Measurements from ENCODE around the gene SRMS.
A peak's percentile ranks its signal among the peaks of the same experiment; 100 is the strongest.

SRMS gene

DNA sequence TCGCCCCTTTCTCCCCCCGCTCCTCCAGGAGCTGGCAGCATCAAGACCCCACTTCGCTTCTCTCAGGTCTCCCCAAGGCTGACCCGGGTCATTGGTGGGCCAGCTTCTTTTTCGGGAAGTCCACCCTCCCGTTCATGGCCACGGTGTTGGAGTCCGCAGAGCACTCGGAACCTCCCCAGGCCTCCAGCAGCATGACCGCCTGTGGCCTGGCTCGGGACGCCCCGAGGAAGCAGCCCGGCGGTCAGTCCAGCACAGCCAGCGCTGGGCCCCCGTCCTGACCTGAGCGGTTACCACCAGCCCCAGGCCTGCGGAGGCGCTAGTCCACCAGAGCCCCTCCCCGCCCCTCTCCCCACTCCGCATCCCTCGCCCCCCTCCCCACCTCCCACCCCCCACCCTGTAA, 25.9 kb downstream of the SRMS start:
- Histone ChIP-seq H2AFZ (ENCODE audit: low read length) (no peak overlapping the region), H3K9ac (ENCODE audit: low read depth, low read length, poor library complexity, severe bottlenecking) (peak overlapping the region; percentile 87), H3K9me2 (replicated peaks; ENCODE audit: low read depth, low read length) (no peaks in the 10 kb centered on the region), H3F3A (ENCODE audit: low read depth) (0 out of 2 replicates have a peak, but pooled peaks cover 3% of the 10 kb centered on the region), H3K4me1 (ENCODE audit: insufficient read depth, low read length, poor library complexity, severe bottlenecking) (peaks cover 27% of the 10 kb centered on the region), H3K79me2 (ENCODE audit: insufficient read depth, low read length) (peaks cover 26% of the 10 kb centered on the region), H3K9me3 (ENCODE audit: insufficient read depth, low read depth, low read length) (no peaks in the 10 kb centered on the region), H3K36me3 (ENCODE audit: insufficient read depth, low read length) (no peaks in the 10 kb centered on the region; the same call in 1 of the 2 replicates), H3K4me2 (ENCODE audit: low read depth, low read length, poor library complexity, severe bottlenecking) (peak overlapping the region; percentile 97), H4K20me1 (ENCODE audit: insufficient read depth, low read length, poor library complexity, severe bottlenecking) (peaks cover 27% of the 10 kb centered on the region), H3K4me3 (ENCODE audit: low read length, poor library complexity, severe bottlenecking) (peak overlapping the region; percentile 89), H3K27me3 (ENCODE audit: insufficient read depth, low read length, poor library complexity, severe bottlenecking) (no peaks in the 10 kb centered on the region)
- TF ChIP-seq, protein P1, sequence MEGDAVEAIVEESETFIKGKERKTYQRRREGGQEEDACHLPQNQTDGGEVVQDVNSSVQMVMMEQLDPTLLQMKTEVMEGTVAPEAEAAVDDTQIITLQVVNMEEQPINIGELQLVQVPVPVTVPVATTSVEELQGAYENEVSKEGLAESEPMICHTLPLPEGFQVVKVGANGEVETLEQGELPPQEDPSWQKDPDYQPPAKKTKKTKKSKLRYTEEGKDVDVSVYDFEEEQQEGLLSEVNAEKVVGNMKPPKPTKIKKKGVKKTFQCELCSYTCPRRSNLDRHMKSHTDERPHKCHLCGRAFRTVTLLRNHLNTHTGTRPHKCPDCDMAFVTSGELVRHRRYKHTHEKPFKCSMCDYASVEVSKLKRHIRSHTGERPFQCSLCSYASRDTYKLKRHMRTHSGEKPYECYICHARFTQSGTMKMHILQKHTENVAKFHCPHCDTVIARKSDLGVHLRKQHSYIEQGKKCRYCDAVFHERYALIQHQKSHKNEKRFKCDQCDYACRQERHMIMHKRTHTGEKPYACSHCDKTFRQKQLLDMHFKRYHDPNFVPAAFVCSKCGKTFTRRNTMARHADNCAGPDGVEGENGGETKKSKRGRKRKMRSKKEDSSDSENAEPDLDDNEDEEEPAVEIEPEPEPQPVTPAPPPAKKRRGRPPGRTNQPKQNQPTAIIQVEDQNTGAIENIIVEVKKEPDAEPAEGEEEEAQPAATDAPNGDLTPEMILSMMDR (conservative IDR thresholded peaks at IDR 0.05; ENCODE audit: low read length): no peak
- no peak for TF ChIP-seq EZH2phosphoT487 (IDR thresholded peaks at IDR 0.05; ENCODE audit: borderline replicate concordance)

DNA sequence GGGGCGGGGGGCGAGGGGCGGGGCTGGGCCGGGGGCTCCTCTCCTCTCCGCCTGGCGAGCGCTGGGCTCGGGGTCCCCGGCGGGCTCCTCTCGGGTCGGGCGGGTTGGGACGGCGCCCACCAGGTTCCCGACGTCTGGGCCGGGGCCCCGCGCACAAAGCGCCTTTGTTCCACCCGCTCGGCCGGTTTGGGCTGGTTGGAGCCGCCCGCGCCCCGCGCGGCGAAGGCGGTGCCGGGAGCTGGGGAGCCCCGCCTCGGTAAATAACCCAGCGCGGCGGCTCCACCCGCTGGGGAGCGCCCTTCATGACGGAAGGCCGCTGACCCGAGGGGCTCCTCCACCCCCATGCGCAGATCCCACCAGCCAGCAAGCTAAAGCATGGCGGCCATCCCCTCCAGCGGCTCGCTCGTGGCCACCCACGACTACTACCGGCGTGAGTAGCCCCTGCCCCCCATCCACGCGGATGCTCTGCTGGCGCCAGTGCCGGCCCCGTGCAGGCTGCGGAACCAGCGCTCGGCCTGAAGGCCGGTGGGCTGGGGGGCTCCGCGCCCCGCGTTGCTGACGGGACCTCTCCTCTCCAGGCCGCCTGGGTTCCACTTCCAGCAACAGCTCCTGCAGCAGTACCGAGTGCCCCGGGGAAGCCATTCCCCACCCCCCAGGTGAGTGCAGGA, 26.5 kb downstream of the SRMS start:
- Histone ChIP-seq H3K4me3 (ENCODE audit: low read length, poor library complexity, severe bottlenecking) (peak overlapping the region; percentile 89), H2AFZ (ENCODE audit: low read length) (no peak overlapping the region), H3K4me2 (ENCODE audit: low read depth, low read length, poor library complexity, severe bottlenecking) (peak overlapping the region; percentile 97), H3K4me1 (ENCODE audit: insufficient read depth, low read length, poor library complexity, severe bottlenecking) (peaks cover 27% of the 10 kb centered on the region), H3K79me2 (ENCODE audit: insufficient read depth, low read length) (peaks cover 26% of the 10 kb centered on the region), H3K9me2 (replicated peaks; ENCODE audit: low read depth, low read length) (no peaks in the 10 kb centered on the region), H3K9me3 (ENCODE audit: insufficient read depth, low read depth, low read length) (no peaks in the 10 kb centered on the region), H4K20me1 (ENCODE audit: insufficient read depth, low read length, poor library complexity, severe bottlenecking) (peaks cover 27% of the 10 kb centered on the region), H3K27me3 (ENCODE audit: insufficient read depth, low read length, poor library complexity, severe bottlenecking) (no peaks in the 10 kb centered on the region), H3F3A (ENCODE audit: low read depth) (0 out of 2 replicates have a peak, but pooled peaks cover 3% of the 10 kb centered on the region), H3K36me3 (ENCODE audit: insufficient read depth, low read length) (no peaks in the 10 kb centered on the region; the same call in 1 of the 2 replicates), H3K9ac (ENCODE audit: low read depth, low read length, poor library complexity, severe bottlenecking) (peak overlapping the region; percentile 87)
- TF ChIP-seq, protein P1 (conservative IDR thresholded peaks at IDR 0.05; ENCODE audit: low read length): no peak; the same call in 1 of the 2 replicates
- TF ChIP-seq EZH2phosphoT487 (IDR thresholded peaks at IDR 0.05; ENCODE audit: borderline replicate concordance): no peak

DNA sequence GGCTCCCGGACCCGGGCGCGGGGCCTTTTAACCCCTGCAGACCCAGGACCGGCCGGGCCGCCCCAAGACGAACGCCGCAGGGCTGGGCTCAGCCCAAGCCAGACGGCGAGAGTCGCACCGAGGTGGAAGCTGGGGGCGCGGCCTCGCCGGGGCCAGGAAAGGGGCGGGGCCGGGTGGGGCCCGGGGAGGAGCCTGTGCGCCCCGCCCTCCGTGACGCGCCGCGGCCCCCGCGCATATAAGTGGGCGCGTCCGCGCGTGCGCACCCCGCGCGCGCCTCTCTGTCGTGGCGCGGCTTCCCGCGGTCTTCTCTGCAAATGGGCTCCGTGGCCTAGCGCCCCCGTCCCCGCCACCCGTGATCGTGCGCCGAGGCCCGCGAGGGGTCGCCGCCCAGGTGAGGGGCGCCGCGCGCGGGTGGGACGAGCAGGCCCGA, 27.0 kb downstream of the SRMS start, which contains the start of gene PPDPF:
Gene PPDPF (plus strand): TSS at position 262 of the 430 bp plus-strand sequence. CDS start 544 bp downstream, outside the sequence.
- peak within 1 kb of the TSS; percentile 97 for H3K4me2 ChIP-seq (ENCODE audit: low read depth, low read length, poor library complexity, severe bottlenecking)
- peak within 1 kb of the TSS; percentile 96 for H2AFZ ChIP-seq (ENCODE audit: low read length)
- H3K9me3 ChIP-seq (ENCODE audit: insufficient read depth, low read depth, low read length): no peaks in the 10 kb centered on the region
- no peaks in the 10 kb centered on the region; the same call in 1 of the 2 replicates for H3K36me3 ChIP-seq (ENCODE audit: insufficient read depth, low read length)
- TF ChIP-seq, protein P1 (conservative IDR thresholded peaks at IDR 0.05; ENCODE audit: low read length): no peak
- TF ChIP-seq EZH2phosphoT487 (IDR thresholded peaks at IDR 0.05; ENCODE audit: borderline replicate concordance): no peak
- H3K4me3 ChIP-seq (ENCODE audit: low read length, poor library complexity, severe bottlenecking): peak within 1 kb of the TSS; percentile 89
- H3K79me2 ChIP-seq (ENCODE audit: insufficient read depth, low read length): peaks cover 26% of the 10 kb centered on the region
- peaks cover 27% of the 10 kb centered on the region for H4K20me1 ChIP-seq (ENCODE audit: insufficient read depth, low read length, poor library complexity, severe bottlenecking)
- no peaks in the 10 kb centered on the region for H3K27me3 ChIP-seq (ENCODE audit: insufficient read depth, low read length, poor library complexity, severe bottlenecking)
- H3K9ac ChIP-seq (ENCODE audit: low read depth, low read length, poor library complexity, severe bottlenecking): peak within 1 kb of the TSS; percentile 87
- H3F3A ChIP-seq (ENCODE audit: low read depth): 0 out of 2 replicates have a peak, but pooled peaks cover 3% of the 10 kb centered on the region
- H3K4me1 ChIP-seq (ENCODE audit: insufficient read depth, low read length, poor library complexity, severe bottlenecking): peaks cover 27% of the 10 kb centered on the region
- no peaks in the 10 kb centered on the region for H3K9me2 ChIP-seq (replicated peaks; ENCODE audit: low read depth, low read length)

All from Loucy (cell line).